H1 (cell line): ENCODE measurements around the gene NEURL4. TPM values are rescaled to one million over a fixed set of nuclear protein-coding genes. Genes with fewer than 3 reads are reported as not detected.

ENCODE experiments used
- CTCF ChIA-PET: fragments of 300-600 bp; sonication (Branson Sonifier 250); formaldehyde crosslinking; loops from one replicate; lab custom pipeline; 2021; ENCODE audit not compliant: partially characterized antibody; lab: Charles Lee
- POLR2A ChIA-PET: fragments of 300-600 bp; sonication (Branson Sonifier 250); formaldehyde crosslinking; loops from one replicate; lab custom pipeline; 2021; ENCODE audit warnings: inconsistent platforms; ENCODE audit not compliant: partially characterized antibody; lab: Charles Lee
- DNase-seq, 2 experiments: peaks; one replicate each; pipeline versions ENCODE4 v3.0.0 to v3.0.0-alpha.2; 2010 to 2022; ENCODE audit warnings: low spot score in 2 of 2, low read depth in 1 of 2, mixed read lengths in 1 of 2
- FAIRE-seq: peaks from 2 replicates; lab custom pipeline; 2011; peaks lifted over from hg19 to GRCh38; lab: Jason Lieb, UNC
- H2AFZ ChIP-seq: 2 replicates; pipeline ENCODE4 v1.8.1; 2012; ENCODE audit warnings: low read length, inconsistent platforms
- H2AK5ac ChIP-seq: 2 replicates; pipeline ENCODE4 v1.6.1; 2013; ENCODE audit warnings: low read depth, low read length
- H2BK120ac ChIP-seq: replicated peaks from 2 replicates; pipeline ENCODE3; 2013; ENCODE audit warnings: low read depth, low read length, inconsistent platforms
- H2BK12ac ChIP-seq: 2 replicates; pipeline ENCODE4 v1.6.1; 2013; ENCODE audit warnings: low read depth, low read length
- H2BK15ac ChIP-seq: 2 replicates; pipeline ENCODE4 v1.6.1; 2013; ENCODE audit warnings: low read length
- H2BK20ac ChIP-seq: 2 replicates; pipeline ENCODE4 v1.6.1; 2013; ENCODE audit warnings: low read length
- H2BK5ac ChIP-seq: 2 replicates; pipeline ENCODE4 v1.6.1; 2013; ENCODE audit warnings: low read depth, low read length
- H3K14ac ChIP-seq: 2 replicates; pipeline ENCODE4 v1.6.1; 2013; ENCODE audit warnings: inconsistent platforms; ENCODE audit not compliant: insufficient read length
- H3K18ac ChIP-seq: 2 replicates; pipeline ENCODE4 v1.6.1; 2013; ENCODE audit warnings: low read length; ENCODE audit errors: extremely low read depth
- H3K23ac ChIP-seq: 2 replicates; pipeline ENCODE4 v1.6.1; 2013; ENCODE audit warnings: inconsistent platforms; ENCODE audit not compliant: insufficient read length
- H3K23me2 ChIP-seq: 2 replicates; pipeline ENCODE4 v1.6.1; 2013; ENCODE audit warnings: low read depth, low read length
- H3K27ac ChIP-seq: 2 replicates; pipeline ENCODE4 v1.6.1; 2011; ENCODE audit warnings: low read depth, low read length, inconsistent platforms
- H3K27me3 ChIP-seq, 4 experiments: replicated peaks in 1 of 4; 1 replicate in 1 of 4; 2 replicates in 3 of 4; pipeline versions ENCODE4 v1.6.1 to v1.8.1; 2011 to 2013; ENCODE audit warnings: low read length in 3 of 4, mild to moderate bottlenecking in 3 of 4, inconsistent platforms in 2 of 4, mixed read lengths in 2 of 4, moderate library complexity in 1 of 4; ENCODE audit not compliant: control insufficient read depth in 3 of 4, insufficient read depth in 3 of 4; ENCODE audit errors: extremely low read depth in 1 of 4
- H3K36me3 ChIP-seq, 4 experiments: 2 replicates each; pipeline versions ENCODE4 v1.6.1 to v1.8.1; 2011 to 2013; ENCODE audit warnings: mild to moderate bottlenecking in 4 of 4, low read length in 3 of 4, moderate library complexity in 2 of 4, control low read depth in 1 of 4, inconsistent platforms in 1 of 4; ENCODE audit not compliant: insufficient read depth in 4 of 4, control insufficient read depth in 2 of 4
- H3K4ac ChIP-seq: replicated peaks from 2 replicates; pipeline ENCODE3; 2013; ENCODE audit warnings: low read length, low read depth, mixed read lengths, inconsistent platforms; ENCODE audit not compliant: insufficient read length
- H3K4me1 ChIP-seq, 4 experiments: replicated peaks in 1 of 4; 1 replicate in 1 of 4; 2 replicates in 3 of 4; pipeline versions ENCODE4 v1.6.1 to v1.8.1; 2011 to 2013; ENCODE audit warnings: low read length in 3 of 4, inconsistent platforms in 2 of 4, mixed read lengths in 1 of 4; ENCODE audit not compliant: insufficient read depth in 4 of 4, control insufficient read depth in 3 of 4
- H3K4me2 ChIP-seq, 2 experiments: 2 replicates each; pipeline versions ENCODE4 v1.6.1 to v1.8.1; 2011 to 2013; ENCODE audit warnings: low read depth in 2 of 2, low read length in 2 of 2, control low read depth in 1 of 2, inconsistent platforms in 1 of 2, mild to moderate bottlenecking in 1 of 2; ENCODE audit not compliant: insufficient read depth in 1 of 2
- H3K4me3 ChIP-seq, 4 experiments: fragments of 200-600, 300-600 bp in 1 of 4; sonication (generic), shearing (Covaris generic), sonication (Bioruptor Twin) in 1 of 4; 2 replicates each; pipeline versions ENCODE4 v1.5.1 to v1.8.1; 2011 to 2016; ENCODE audit warnings: low read length in 4 of 4, low read depth in 3 of 4, control low read depth in 2 of 4, inconsistent platforms in 2 of 4, mild to moderate bottlenecking in 2 of 4, mixed read lengths in 1 of 4, moderate library complexity in 1 of 4; ENCODE audit not compliant: insufficient read depth in 2 of 4; ENCODE audit errors: extremely low read depth in 1 of 4
- H3K56ac ChIP-seq: replicated peaks from 2 replicates; pipeline ENCODE3; 2013; ENCODE audit warnings: low read depth, mild to moderate bottlenecking, mixed read lengths, low read length, inconsistent platforms; ENCODE audit not compliant: insufficient read length
- H3K79me1 ChIP-seq: 2 replicates; pipeline ENCODE4 v1.6.1; 2013; ENCODE audit warnings: low read depth, low read length, control low read depth
- H3K79me2 ChIP-seq, 2 experiments: 2 replicates each; pipeline versions ENCODE4 v1.6.1 to v1.8.1; 2012 to 2013; ENCODE audit warnings: low read length in 2 of 2, mild to moderate bottlenecking in 2 of 2, inconsistent platforms in 1 of 2; ENCODE audit not compliant: insufficient read depth in 2 of 2, control insufficient read depth in 1 of 2
- H3K9ac ChIP-seq, 4 experiments: replicated peaks in 1 of 4; 1 replicate in 1 of 4; 2 replicates in 3 of 4; pipeline versions ENCODE4 v1.6.1 to v1.8.1; 2011 to 2013; ENCODE audit warnings: low read depth in 3 of 4, low read length in 3 of 4, control low read depth in 2 of 4, mild to moderate bottlenecking in 2 of 4, moderate library complexity in 2 of 4, inconsistent platforms in 1 of 4; ENCODE audit errors: extremely low read depth in 1 of 4
- H3K9me3 ChIP-seq, 2 experiments: 2 replicates each; pipeline versions ENCODE4 v1.6.1 to v1.8.1; 2012 to 2013; ENCODE audit warnings: mild to moderate bottlenecking in 2 of 2, moderate library complexity in 2 of 2, control low read depth in 1 of 2, inconsistent platforms in 1 of 2, low read depth in 1 of 2, low read length in 1 of 2, mixed read lengths in 1 of 2; ENCODE audit not compliant: insufficient read depth in 2 of 2
- H4K20me1 ChIP-seq, 2 experiments: replicated peaks in 1 of 2; 2 replicates each; pipeline versions ENCODE3 to v1.8.1; 2011 to 2013; ENCODE audit warnings: inconsistent platforms in 2 of 2, low read length in 2 of 2, mild to moderate bottlenecking in 1 of 2; ENCODE audit not compliant: insufficient read depth in 2 of 2, control insufficient read depth in 1 of 2
- H4K5ac ChIP-seq: 2 replicates; pipeline ENCODE4 v1.6.1; 2013; ENCODE audit warnings: low read length, low read depth, mixed read lengths, inconsistent platforms; ENCODE audit not compliant: insufficient read length
- H4K8ac ChIP-seq: 2 replicates; pipeline ENCODE4 v1.8.0; 2013; ENCODE audit warnings: mild to moderate bottlenecking, moderate library complexity, low read length, inconsistent platforms; ENCODE audit not compliant: insufficient read depth; ENCODE audit errors: extremely low read depth
- H4K91ac ChIP-seq: replicated peaks from 2 replicates; pipeline ENCODE3; 2013; ENCODE audit warnings: low read length, mixed read lengths, inconsistent platforms; ENCODE audit not compliant: insufficient read length
- JUN ChIP-seq: IDR thresholded peaks from 2 replicates; pipeline ENCODE4 v1.6.1; 2011; ENCODE audit warnings: low read depth, mild to moderate bottlenecking, improper control_type of control experiment, low read length
- POU5F1 ChIP-seq: IDR thresholded peaks from 2 replicates; pipeline ENCODE4 v1.6.1; 2011; ENCODE audit warnings: low read depth, mild to moderate bottlenecking, low read length, moderate library complexity
- WGBS, 2 experiments: shearing (Covaris generic) in 1 of 2; methylation state at CpG; one replicate each; pipeline versions ENCODE4 v1.1.6 to v1.1.7; 2013 to 2015; ENCODE audit warnings: low lambda C conversion rate in 2 of 2, mixed read lengths in 2 of 2, inconsistent platforms in 1 of 2, low coverage in 1 of 2, missing lambda C conversion rate in 1 of 2; ENCODE audit not compliant: insufficient replicate concordance in 2 of 2, insufficient coverage in 1 of 2, insufficient read length in 1 of 2; ENCODE audit errors: extremely low coverage in 1 of 2, missing lambda C conversion rate in 1 of 2; 5-methylcytosine and 5-hydroxymethylcytosine counted together
- polyA plus RNA-seq, 7 experiments: library from polyadenylated mRNA; depleted of rRNA in 3 of 7; stranded (reverse) in 5 of 7; unstranded in 2 of 7; fragments of >200 nt in 5 of 7; fragments of 200-250 nt in 2 of 7; gene quantifications; 1 replicate in 5 of 7; 2 replicates in 1 of 7; 4 replicates in 1 of 7; pipeline versions ENCODE4 v1.2.1 to v1.2.3, GENCODE V29; 2011 to 2013; ENCODE audit warnings: missing spikeins in 2 of 7, mixed read lengths in 2 of 7
- total RNA-seq: library from RNA; stranded (reverse); fragmentation: NEBNext Ultra II Directional; extraction: Animal tissue kit (Norgen Biotek cat#: 25700); gene quantifications from 2 replicates; pipeline ENCODE4 v1.2.1, GENCODE V29; 2021

The NEURL4 gene
- total and polyA plus RNA-seq, 2 of the 8 experiments (the other 6 are each of a cell fraction or from before 2014, with no cell fraction given), result 29.6 to 46.8 TPM

DNA sequence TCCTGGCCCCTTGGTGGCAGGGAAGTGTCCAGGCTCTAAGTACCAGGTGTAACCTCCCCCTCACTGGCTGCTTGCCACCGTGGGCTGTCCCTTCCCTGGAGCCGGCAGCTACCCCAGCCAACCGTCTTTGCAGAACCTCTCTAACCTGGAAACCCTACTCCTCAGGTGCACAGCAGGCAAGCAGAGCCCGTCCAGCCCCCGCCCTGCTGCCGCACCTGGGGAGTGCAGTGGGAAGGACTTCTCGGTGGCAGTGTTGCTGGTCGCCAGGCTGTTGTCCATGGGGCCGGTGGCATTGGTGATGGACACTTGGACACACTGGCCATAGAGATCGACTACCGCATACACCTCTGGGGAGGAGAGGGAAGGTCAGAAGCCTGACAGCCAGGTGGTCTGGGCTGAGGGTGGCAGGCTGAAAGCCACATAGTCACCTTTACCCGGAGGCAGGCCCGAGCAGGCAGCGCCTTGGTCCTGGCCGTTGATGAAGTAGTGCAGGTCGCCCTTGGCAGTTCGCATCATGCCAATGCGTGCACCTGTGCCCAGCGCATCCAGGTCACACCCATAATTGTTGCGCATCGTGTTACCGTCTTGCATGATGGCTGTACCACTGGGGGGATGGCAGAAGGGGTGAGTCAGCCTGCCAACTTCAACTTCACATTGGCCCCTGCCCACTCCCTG, 6.5 kb downstream of the NEURL4 start:
- WGBS, 2 experiments, result 88% methylated on average over 22 of the region's 22 CpGs; no CpG with 5 or more reads in 1 of the 2 experiments
- no peak overlapping the region; the same call in 1 of the 2 replicates for H4K8ac ChIP-seq

More for the DNA sequence above, 6.5 kb downstream of the NEURL4 start:
- CTCF ChIA-PET, result interaction anchor here (0.6 to 9.3 kb wide), 9 partner anchors 10 to 33 kb away, joined by 3 to 167 read pairs (median 7); partner anchors contain the start of genes ACAP1, KCTD11 and TMEM95
- Histone ChIP-seq H4K20me1 (peaks cover 2 to 22% of the 10 kb centered on the region in 2 experiments), H3K9ac (no peak overlapping the region), H2BK12ac (no peak overlapping the region), H4K91ac (peak overlapping the region; percentile 56)
- TF ChIP-seq JUN, result no peak
- no peak for TF ChIP-seq POU5F1
- TF ChIP-seq, all 59 proteins: peak for 0
- no peak overlapping the region for H3K56ac ChIP-seq
- no peak overlapping the region for H2AFZ ChIP-seq
- peaks cover 0 to 4% of the 10 kb centered on the region in 2 experiments; a peak in 2 of 4 replicates for H3K79me2 ChIP-seq
- no peaks in the 10 kb centered on the region for H3K23me2 ChIP-seq
- no peaks in the 10 kb centered on the region for H3K9me3 ChIP-seq
- peaks cover 32 to 59% (median 53%) of the 10 kb centered on the region in 4 experiments for H3K36me3 ChIP-seq
- H3K27ac ChIP-seq, result no peak overlapping the region; the same call in 1 of the 2 replicates
- no peak overlapping the region for H2BK5ac ChIP-seq
- FAIRE-seq, result no peak
- H3K79me1 ChIP-seq, result peaks cover 2% of the 10 kb centered on the region; the same call in 1 of the 2 replicates
- H2BK20ac ChIP-seq, result no peak overlapping the region
- no peak overlapping the region for H3K4me3 ChIP-seq
- no peaks in the 10 kb centered on the region; a peak in 1 of 7 replicates for H3K27me3 ChIP-seq
- POLR2A ChIA-PET, result interaction anchor here (0.9 to 13.4 kb wide), 3 partner anchors 8 to 109 kb away, joined by 3 to 223 read pairs (median 3); partner anchors contain the start of gene GPS2
- no peak overlapping the region for H3K14ac ChIP-seq
- no peak overlapping the region for H2AK5ac ChIP-seq
- DNase-seq, result no peak
- H3K23ac ChIP-seq, result no peak overlapping the region
- H3K4me2 ChIP-seq, result no peak overlapping the region
- H3K18ac ChIP-seq, result no peak overlapping the region
- no peak overlapping the region for H2BK15ac ChIP-seq
- no peak overlapping the region for H3K4ac ChIP-seq
- no peak overlapping the region for H2BK120ac ChIP-seq
- no peak overlapping the region for H4K5ac ChIP-seq
- peaks cover 0 to 2% (median 0%) of the 10 kb centered on the region in 4 experiments; a peak in 1 of 7 replicates for H3K4me1 ChIP-seq
